Muscle of arm (tissue), 12 donors: ENCODE results near the gene OSBPL6. TPM values are rescaled to one million over a fixed set of nuclear protein-coding genes. Genes with fewer than 3 reads are reported as not detected.
A peak's percentile ranks its signal among the peaks of the same experiment; 100 is the strongest.
"Not testable (repeated sequence)": the region's sequence is repeated elsewhere in the genome, so short reads cannot be mapped to it uniquely, and the experiment has no call there.

Source experiments
- DNase-seq: peaks from one replicate; pipeline ENCODE4 v3.0.0-alpha.2; 2013
- polyA plus RNA-seq, 12 donors: library from polyadenylated mRNA; unstranded; fragments of 120-200 nt; gene quantifications; one replicate each; pipeline ENCODE4 v1.2.1, GENCODE V29; 2013; ENCODE audit not compliant: insufficient read length in 12 of 12

Gene OSBPL6
- polyA plus RNA-seq, 12 donors, result 2.2 to 9.8 (median 7.6) TPM; not detected in 1

DNA sequence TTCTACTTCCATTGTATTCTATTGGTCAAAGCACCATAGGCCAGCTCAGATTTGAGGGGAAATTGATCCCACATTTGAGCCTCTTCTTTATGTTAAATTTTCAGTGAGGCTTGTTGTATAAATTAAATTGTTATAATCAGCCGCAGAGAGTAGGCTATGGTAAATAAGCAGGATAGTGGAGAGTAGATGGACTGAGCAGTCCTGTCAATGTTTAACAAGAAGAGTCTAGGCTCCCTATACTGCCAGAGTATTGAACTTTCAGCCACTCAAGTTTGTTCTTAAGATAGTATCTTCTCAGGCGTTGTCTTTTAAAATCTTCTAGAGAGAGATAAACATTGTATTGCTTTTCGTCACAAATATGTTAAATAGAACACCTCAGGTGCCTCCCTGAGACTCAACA lies 155.7 kb downstream of the OSBPL6 start:
- DNase-seq, result no peak

DNA sequence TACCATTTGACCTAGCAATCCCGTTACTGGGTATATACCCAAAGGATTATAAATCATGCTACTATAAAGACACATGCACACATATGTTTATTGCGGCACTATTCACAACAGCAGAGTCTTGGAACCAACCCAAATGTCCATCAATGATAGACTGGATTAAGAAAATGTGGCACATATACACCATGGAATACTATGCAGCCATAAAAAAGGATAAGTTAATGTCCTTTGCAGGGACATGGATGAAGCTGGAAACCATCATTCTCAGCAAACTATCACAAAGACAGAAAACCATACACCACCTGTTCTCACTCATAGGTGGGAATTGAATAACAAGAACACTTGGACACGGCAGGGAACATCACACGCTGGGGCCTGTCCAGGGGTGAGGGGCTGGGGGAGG lies 163.4 kb downstream of the OSBPL6 start:
- not testable (repeated sequence) for DNase-seq

DNA sequence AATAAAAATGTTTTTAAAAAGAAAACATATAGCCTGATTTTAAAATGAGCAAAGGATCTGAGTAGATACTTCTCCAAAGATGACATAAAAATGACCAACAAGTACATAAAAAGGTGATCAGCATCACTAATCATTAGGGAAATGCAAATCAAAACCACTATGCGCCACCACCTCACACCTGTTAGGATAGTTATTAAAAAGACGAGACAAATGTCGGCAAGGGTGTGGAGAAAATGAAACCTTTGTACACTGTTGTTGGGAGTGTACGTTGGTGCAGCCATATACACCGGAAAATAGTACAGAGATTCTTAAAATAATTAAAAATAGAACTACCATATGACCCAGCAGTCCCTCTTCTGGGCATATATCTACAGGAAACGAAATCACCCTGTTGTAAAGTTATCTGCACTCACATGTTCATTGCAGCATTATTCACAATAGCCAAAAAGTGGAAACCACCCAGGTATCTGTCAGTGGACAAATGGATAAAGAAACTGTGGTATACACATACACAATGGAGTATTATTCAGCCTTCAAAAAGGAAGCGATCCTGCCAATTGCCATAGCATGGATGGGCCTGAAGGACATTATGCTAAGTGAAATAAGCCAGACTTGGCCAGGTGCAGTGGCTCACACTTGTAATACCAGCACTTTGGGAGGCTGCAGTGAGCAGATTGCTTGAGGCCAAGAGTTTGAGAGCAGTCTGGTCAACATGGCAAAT lies 165.0 kb downstream of the OSBPL6 start:
- DNase-seq, result no peak

DNA sequence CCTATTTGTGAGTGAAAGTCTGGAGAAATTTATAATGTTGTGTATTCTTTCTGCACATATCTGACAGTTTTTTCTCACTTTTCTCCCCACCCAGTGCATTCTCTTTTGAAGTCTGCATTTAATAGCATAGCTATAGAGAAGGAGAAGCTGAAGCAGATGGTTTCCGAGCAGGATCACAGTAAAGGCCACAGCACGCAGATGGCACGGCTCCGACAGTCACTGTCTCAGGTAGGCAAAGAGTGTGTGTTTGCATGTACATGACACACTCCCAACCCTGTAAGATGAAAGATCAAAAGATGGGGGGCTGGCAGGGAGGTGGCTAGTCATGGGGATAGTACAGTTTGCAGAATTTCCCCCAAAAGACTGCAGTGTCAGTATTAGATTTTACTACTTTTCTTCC lies 167.3 kb downstream of the OSBPL6 start:
- DNase-seq, result no peak

DNA sequence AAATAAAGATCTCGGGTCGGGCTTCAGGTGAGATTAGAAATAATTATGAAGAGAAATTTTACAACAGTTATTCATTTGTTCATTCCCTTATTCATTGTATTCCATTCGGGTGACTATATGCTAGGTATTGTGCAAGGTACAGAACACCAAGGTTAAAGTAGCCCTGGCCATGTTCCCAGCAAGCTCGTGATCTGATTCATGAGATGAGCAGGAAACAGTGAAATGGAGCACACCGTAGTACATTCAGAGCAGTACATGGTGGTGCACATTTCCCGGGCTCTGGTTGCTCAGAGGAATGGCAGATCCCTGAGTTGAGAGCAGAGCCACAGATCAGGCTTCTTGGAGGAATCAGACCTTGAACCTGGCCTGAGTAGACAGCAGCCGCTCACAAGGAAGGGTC lies 168.9 kb downstream of the OSBPL6 start:
- DNase-seq, result no peak

DNA sequence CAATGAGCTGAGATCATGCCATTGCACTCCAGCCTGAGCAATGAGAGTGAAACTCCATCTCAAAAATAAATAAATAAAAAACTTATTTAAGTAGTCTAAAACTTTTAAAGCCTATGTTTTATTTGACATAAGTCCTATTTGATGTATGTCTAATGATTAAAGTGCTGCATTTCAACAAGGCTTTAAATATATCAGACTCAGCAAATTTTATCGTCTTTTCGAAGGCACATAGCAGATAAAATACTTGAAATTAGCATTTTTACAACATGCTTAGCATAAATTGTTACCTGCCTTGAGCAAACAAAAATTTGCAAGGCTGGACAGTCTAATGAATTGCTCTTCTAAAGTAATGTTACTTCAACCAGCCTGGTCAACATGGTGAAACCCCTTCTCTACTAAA lies 170.8 kb downstream of the OSBPL6 start:
- no peak for DNase-seq

DNA sequence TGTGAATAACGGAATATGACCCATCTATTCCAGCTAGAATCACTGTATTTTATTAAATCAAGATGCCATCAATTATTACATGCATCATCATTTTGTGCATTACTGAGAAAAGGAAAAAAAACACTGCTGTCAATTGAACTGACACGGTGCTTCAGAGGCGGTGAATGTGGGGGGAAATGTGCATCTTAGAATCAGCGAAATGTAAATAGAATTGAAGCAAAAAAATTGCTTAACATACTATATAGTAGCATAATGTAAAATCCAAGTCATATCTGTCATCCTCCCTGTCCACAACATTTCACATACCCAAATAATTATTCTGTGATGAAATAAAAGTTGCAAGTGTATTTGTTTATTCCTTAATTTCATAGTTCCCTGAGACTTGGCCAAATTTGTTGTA lies 172.1 kb downstream of the OSBPL6 start:
- DNase-seq, result no peak

DNA sequence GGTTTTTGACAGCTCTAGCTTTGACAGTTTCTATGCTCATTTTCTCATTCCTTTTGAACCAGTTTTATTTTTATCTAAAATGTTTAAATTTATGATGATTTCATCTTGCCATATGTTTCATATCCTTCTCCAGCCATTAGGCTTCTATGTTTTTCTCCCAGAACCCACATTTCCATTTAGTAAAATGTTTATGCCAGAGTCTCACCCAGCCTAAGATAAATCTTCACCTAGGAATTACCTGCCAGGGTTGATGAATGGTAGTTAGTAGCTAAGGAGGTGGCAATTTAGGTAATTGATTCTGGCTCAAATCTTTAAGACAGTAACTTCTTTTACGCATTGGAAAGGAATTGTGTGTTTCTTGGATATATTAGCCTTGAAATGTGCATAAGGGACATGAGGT lies 173.0 kb downstream of the OSBPL6 start:
- no peak for DNase-seq

DNA sequence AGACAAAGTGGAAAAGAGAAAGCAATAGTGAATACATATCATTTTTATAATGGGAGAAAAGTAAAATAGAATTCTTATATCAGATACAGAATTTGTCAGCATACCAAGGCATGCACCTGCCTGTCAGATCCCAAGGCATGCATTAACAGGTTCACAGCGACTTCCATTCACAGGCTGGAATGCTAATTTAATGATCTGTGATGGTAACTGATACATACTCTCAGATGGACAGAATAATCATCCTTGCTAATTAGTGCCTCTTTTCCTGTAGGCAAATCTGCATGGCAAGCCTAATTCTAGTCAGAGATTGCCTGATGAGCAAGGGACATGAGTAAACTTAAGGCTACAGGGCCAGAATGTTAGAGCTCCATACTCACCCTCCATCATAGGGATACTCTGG lies 180.6 kb downstream of the OSBPL6 start:
- DNase-seq, result no peak

DNA sequence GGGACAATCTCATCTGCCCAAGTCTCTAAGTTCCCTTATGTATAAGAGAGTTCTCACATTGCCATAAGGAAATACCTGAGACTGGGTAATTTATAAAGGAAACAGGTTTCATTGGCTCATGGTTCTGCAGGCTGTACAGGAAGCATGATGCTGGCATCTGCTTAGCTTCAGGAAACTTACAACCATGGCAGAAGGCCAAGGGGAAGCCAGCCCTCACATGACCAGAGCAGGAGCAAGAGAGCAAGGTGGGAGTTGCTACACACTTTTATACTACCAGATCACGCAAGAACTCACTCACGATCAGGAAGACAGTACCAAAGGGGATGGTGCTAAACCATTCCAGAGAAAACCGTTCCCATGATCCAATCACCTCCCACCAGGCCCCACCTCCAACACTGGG lies 182.7 kb downstream of the OSBPL6 start:
- DNase-seq, result no peak

DNA sequence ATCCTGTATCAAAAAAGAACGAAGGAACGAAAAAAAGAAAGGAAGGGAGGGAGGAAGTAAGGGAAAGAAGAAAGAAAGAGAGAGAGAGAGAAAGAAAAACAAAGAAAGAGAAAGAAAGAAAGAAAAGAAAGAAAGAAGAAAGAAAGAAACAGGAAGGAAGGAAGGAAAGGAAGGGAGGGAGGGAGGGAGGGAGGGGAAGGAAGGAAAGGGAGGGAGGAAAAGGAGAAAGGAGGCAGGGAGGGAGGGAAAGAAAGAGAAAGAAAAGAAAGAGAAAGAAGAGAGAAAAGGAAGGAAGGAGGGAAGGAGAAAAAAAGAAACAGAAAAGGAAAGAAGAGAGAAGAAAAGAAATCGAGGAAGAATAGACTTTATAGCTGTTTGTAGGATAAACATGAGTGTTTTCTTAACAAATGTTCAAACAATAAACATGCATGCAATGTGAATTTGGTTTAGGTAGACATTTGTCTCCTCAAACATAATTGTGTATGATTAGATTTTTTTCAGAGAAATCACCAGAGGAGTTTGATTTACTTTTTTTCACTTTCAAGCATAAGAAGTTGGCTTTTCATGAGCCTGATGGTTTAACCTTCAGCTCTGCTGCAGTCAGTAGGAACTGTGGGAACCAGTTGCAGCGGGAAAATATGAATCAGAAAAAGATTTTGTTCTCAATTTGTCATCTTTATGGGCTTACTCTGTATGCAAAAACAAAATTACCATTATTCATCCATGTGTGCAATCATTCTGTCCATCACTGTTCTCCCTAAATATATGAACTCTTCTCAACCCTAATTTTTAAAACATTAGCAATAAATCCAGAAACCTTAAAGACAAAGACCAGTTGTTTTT lies 185.1 kb downstream of the OSBPL6 start:
- no peak for DNase-seq

DNA sequence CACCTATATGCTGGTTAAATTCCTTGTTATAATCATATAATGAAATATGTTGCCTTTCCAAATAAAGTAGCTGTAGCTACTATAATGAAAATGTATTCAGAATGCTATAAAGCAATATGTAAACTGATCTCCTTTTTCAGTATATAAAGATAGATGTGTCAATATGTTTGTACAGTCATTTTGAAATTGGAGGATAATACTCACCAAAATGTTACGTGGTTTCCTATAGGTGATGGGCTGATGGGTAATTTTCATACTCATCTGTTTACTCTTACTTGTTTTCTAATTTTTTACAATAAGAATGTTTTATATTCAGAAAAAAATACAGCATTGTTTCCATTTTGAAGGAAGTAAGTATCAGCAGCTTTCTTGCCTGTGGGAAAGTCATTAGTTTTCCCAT lies 186.5 kb downstream of the OSBPL6 start:
- DNase-seq, result no peak

DNA sequence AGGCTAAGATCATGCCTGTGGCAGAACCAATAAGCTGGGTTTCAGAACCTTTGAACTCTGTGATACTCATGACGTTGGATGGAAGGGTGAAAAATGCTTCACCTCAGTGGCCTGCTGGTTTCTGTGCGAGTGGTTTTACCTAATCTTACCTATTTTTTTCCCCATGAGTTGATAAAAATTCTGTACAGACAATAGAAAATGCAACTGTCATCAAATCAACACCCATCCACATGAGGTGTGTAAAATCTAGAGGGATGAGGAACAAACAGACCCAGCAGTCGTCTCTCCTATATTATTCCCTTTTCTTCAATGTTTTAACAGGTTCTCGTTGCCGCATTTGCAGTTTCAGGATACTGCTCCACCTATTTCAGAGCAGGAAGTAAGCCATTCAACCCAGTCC lies 189.4 kb downstream of the OSBPL6 start:
- no peak for DNase-seq

DNA sequence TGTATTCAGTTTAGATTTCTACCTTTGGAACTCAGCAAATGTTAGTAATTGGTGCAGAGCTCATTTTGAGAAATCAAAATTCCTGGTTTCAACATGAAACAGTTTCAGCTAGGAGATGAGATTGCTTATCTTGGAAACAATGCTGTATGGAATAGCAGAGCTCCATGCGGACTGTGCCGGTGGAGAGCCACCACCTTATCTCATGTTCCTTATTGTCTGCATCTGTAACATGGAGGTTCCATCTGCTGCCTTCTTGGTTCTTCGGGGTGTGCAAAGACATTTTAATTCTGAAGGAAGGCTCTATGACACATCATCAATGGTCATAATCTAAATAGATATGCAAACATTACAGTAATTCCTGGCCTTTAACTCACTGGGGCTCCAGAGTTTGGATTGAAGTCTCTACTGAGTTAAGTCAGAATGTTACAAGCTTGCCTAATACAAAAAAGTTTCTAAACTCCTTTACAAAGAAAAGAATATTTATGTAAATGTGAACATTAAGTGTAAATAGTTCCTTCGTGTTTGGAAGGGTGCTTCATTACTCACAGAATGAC lies 191.4 kb downstream of the OSBPL6 start:
- no peak for DNase-seq

DNA sequence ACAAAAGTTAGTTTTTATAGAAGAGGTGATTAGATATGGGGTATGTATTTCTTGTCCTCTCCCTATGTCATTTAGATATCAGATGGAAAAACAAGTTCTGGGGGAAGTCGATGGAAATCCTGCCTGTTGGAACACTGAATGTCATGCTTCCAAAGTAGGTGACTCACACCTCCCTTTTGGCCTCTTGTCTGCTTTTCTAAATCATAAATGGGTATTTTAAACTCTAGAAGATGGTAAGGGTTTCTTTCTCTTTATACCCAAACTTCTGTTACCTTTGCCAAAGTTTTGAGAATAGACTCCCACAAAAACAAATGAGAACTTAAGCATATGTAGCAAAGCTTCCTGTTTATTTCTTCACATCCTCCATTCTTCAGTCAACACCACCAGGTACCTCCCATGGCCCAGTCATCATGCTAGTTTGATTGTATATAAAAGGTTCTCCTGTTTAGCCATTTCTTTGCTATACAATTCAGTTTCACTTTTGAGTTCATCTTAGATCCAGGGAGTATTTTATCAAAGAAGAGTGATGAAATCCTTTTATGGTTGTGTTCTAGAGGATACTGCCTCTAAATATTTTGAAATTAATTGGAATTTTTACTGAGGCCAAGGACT lies 192.8 kb downstream of the OSBPL6 start:
- DNase-seq, result no peak

DNA sequence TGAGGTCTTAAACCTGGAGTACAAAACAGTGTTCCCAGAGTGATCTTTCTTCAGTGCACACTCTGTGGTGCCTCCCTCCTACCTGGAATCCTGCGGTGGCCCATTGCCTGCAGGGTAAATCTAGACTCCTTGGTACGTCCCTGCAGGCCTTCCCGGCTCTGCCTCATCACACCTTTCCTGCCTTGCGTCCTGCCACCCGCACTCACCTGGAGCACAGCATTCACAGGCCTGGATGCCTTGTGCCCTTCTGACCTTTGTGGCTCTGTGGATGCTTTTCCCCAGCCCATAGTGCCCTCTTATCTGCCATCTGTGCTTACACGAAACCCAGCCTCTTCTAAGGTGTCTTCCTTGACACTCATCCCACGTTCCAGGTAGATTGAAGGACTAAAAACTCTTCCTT lies 194.0 kb downstream of the OSBPL6 start:
- no peak for DNase-seq

DNA sequence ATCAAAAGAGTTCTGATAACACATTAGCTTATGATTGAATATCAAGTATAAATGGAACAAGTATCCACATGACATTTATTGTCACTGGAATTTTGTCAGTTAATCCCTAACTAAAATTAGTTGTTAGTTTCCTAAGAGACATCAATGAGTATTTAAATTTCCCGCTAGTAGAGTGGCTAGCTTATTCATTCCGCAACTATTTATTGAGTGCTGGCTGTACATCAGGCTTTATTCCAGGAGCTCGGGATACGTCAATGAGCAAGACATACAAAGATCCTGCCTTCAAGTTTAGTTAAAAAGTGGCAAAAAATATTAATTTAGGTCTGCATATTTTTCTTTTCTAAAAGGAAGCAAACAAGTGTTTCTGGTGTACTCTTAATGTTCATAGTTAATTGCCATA lies 197.4 kb downstream of the OSBPL6 start:
- DNase-seq, result no peak

DNA sequence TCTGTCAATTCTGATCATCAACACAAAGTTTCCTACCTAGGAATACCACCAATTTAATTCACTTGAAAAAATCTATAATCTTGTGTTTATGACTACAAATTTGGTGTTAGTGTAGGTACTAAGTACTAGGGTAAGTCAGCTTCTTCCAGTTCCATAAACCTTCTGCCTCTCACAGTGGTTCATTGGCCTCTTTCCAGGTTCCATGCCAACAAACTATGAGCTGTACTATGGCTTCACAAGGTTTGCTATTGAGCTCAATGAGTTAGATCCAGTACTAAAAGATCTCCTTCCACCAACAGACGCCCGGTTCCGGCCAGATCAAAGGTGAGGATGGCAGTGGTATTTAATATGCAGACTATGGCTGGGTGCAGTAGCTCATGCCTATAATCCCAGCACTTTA lies 197.9 kb downstream of the OSBPL6 start:
- no peak for DNase-seq

DNA sequence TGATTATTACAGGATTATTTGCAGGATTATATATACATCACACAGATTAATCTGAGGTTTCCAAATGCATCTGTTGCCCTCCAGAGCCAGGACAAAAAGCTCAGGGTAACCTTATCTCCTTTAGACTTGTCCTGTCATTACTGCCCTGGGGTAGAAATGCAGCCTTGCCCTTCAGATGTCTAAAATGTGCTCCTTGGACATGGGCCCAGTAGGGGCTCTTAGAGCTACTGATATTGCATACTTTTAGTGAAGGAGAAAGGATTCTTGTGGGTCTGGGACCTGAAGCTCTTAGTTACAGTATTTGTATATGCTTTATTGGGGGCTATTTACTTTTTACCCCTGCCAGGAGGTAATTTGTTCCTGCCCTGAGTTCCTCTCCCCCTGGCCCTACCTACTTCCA lies 200.5 kb downstream of the OSBPL6 start:
- no peak for DNase-seq

DNA sequence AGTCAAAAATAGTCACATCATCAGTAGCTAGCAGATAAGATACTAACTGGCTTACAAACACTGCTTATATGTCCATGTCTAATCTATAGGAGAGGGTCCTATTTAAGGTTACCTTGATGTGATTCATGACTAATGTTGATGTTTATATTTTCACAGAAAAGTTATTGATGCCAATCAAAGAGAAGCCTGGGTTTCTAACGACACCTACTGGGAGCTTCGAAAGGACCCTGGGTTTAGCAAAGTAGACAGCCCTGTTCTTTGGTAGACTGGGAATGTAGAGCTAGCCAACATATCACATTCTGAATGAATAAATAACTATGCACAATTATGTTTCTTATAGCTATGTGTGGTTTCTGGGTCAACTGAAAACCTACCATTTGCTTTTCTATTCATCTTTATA lies 201.0 kb downstream of the OSBPL6 start:
- DNase-seq, result no peak

DNA sequence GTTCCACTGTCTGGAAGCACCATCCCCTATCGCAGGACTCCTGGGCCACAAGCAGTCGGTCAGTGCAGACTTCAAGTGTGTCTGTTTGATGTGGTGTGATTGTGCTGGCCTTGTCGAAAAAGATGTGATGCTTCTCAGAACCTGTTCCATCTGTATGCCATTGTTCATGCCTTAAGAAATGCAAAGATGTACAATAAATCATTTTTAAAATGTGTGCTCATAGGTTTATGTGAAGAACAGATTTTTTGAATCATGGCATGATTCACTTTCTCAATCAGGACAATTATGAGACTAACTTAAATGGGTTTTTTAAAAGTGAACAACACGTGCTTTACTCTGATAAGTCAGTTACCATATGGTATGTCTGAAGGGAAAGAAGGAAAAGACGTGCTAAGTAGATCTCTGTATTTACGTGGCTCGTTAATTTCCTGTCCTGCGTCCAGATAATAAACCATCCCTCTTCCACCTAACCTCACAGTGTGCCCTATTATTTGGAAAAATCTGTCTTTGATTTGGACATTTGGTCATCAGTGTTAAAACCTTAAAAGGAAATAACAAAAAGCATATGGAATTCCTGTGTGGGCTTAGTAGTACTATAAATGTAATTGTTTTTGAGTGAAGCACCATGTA lies 201.7 kb downstream of the OSBPL6 start:
- no peak for DNase-seq

DNA sequence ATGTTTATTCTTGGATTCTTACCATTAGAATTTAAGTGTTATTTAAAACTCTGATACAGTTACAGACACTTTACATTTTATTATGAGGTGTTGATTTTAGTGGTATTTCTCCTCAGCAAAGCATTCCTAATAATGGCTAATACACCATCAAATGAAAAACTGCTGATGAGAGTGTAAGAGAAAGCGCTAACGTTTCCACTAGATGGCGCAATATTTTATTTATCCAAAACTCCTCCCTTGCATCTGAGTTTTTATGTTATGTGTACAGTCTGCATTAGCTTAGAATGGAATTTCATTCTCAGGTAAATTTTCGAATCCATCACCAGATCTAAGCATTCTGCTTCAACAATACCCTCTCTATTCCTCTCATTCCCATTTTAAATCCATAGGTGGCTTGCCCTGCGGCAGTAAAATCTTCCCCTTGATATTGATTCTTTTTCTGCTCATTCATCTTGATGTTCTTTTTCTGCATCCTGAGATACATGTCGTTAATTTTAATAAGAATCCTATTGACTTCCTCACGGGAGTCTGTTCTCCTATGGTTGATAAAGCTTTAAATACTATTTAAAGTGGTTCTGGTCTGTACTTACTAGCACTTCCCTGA lies 202.8 kb downstream of the OSBPL6 start:
- DNase-seq, result peak; percentile 52
